AG04449 (cell line): ENCODE results near the gene PAH.

Source experiments
- CTCF ChIA-PET: fragments of 350-600 bp; formaldehyde crosslinking; extraction: SDS; loops from one replicate; lab custom pipeline; 2021; ENCODE audit warnings: antibody characterized with exemption; lab: Yijun Ruan, JAX
- POLR2A ChIA-PET: fragments of 400-600, 350-600 bp; formaldehyde crosslinking; extraction: SDS; loops from one replicate; lab custom pipeline; 2020; ENCODE audit warnings: antibody characterized with exemption, inconsistent platforms; lab: Yijun Ruan, JAX
- DNase-seq: peaks from one replicate; pipeline ENCODE4 v3.0.0-alpha.2; 2010; ENCODE audit warnings: low read depth, low spot score
- H3K4me3 ChIP-seq: 2 replicates; pipeline ENCODE4 v1.5.1; 2011; ENCODE audit warnings: low read depth, mild to moderate bottlenecking, control low read depth, low read length
- TF ChIP-seq, protein P1 (sequence below): IDR thresholded peaks from one replicate; pipeline ENCODE4 v1.5.1; 2011; ENCODE audit warnings: mild to moderate bottlenecking, moderate library complexity, low read length, control low read depth, inconsistent platforms; ENCODE audit not compliant: insufficient read depth; ENCODE audit errors: missing control alignments

The PAH gene

DNA sequence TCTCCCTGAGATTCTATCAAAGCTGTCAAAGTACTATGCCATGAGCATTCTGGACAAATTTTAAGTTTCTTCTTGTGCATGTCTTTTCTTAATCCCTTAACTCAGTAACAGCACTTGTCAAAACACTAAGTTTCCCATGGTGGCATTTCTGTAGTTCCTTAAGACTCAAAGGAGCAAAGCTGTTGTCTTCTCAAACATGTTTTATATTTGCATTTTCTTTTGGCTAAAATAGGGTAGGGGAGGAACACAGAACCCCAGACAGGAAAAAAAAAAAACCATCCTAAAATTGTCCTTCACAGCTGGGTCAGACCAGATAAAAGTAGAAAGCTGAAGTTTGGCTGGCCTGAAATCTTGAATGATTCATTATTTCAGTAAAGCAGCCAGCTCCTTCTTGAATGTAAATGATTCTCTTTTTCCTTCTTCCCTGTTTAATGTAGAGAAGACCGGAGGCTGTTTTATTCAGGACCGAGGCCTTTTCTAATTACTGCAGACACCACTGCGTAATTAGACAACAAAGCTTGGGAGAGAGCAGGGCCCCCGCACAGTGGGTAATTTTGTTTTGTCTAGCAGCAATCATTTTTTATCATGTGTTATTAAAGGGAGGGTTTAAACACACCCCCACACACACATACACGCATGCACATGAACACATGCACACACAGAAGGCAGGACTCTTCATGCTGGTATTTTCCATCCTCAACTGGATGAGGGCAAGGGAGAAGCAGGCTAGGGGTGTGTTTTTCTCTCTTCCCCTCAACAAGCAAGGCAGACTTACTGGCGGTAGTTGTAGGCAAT, 51.0 kb downstream of the PAH start:
- H3K4me3 ChIP-seq: no peak overlapping the region
- POLR2A ChIA-PET: no interaction called here
- DNase-seq: no peak
- TF ChIP-seq, protein P1, sequence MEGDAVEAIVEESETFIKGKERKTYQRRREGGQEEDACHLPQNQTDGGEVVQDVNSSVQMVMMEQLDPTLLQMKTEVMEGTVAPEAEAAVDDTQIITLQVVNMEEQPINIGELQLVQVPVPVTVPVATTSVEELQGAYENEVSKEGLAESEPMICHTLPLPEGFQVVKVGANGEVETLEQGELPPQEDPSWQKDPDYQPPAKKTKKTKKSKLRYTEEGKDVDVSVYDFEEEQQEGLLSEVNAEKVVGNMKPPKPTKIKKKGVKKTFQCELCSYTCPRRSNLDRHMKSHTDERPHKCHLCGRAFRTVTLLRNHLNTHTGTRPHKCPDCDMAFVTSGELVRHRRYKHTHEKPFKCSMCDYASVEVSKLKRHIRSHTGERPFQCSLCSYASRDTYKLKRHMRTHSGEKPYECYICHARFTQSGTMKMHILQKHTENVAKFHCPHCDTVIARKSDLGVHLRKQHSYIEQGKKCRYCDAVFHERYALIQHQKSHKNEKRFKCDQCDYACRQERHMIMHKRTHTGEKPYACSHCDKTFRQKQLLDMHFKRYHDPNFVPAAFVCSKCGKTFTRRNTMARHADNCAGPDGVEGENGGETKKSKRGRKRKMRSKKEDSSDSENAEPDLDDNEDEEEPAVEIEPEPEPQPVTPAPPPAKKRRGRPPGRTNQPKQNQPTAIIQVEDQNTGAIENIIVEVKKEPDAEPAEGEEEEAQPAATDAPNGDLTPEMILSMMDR: no peak
- CTCF ChIA-PET: interaction anchor here (1.2 to 2.4 kb wide), 2 partner anchors 17 to 683 kb away, joined by 3 to 7 read pairs; no protein-coding TSS in a partner anchor

DNA sequence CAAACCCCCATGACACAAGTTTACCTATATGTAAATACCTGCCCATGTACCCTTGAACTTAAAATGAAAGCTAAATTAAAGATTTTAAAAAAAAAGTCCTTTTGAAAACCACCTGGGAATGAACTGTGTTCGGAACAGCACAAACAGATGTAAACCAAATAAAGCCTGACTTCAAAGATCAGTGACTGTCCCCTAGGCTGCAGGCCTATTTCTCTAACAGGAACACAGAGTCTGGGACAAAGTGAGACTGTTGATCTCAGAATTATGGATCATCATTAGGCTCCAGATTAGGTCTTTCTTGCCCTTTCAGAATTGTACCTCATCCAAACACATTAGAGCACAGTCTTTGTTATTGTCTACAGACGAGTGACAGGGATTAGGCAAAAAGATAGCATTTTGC, 54.6 kb downstream of the PAH start:
- no peak for DNase-seq
- POLR2A ChIA-PET: no interaction called here
- TF ChIP-seq, protein P1: no peak
- CTCF ChIA-PET: no interaction called here
- H3K4me3 ChIP-seq: no peak overlapping the region

DNA sequence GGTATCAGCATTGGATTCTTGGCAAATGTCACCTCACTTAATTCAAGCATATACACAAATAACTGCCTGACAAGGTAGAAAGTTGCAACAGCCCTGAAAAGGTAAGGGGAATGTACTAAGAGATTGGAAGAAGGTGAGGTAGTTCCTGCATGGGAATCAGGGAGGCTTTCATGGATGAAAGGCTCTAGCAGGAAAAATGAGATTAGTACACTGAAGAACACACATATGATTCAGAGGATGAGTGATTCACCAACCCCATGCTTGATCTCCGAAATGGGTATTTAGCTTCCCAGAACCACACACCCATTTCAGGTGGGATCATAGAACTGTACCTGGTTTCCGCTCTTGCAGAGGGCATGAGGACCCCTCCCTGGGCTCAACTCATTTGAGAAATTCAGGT, 65.8 kb downstream of the PAH start:
- TF ChIP-seq, protein P1: no peak
- no peak for DNase-seq
- ChIA-PET CTCF (no interaction called here), POLR2A (no interaction called here)
- no peak overlapping the region for H3K4me3 ChIP-seq

DNA sequence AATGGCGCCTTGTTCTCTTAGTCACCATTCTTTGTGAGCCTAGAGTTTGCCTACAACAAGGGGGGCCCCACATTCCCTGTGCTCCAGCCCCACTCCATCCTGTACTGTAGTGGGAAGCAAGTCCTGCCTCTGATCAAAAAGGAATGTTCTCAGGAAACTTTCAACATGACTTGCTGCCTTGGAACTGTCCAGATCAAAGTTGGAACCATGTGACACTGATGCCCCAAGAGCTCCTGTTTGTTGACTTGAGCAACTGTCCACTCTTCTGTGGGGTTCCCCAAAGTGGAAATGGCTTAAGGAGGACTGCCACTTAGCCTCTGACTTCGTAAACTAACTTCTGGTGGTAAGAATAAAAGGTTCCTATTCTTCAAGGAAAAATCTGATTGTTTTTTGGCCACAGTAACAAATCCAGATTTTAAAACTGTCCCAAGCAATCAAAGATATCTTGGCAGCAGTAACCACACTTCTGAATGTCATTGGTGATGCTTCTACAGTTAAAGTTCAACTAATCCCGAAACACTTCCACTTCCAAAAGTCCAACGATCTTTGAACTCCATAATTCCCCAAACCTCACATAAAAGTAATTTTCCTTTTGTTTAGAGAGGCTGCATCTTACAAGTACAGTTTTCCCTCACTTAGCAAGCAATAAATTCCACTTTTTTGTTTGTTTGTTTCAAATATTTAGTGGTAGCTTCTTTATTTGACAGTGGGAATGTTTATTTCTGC, 67.2 kb downstream of the PAH start:
- ChIA-PET POLR2A (no interaction called here), CTCF (no interaction called here)
- H3K4me3 ChIP-seq: no peak overlapping the region
- TF ChIP-seq, protein P1: no peak
- DNase-seq: no peak

DNA sequence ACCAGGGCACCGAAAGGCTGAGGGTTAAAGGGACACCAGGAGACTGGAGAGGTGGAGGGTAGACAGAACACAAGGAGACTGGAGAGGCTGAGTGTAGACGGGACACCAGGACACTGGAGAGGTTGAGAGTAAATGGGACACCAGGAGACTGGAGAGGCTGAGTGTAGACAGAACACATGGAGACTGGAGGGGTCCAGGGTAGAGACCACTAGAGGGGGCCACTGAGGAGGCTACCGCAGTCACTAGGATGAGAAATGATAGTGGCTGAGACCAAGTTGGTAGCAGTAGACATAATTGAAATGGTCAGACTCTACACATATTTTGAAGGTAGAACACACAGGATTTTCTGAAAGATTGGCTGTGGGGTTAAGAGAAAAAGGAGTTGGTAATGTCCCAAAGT, 68.2 kb downstream of the PAH start:
- POLR2A ChIA-PET: no interaction called here
- H3K4me3 ChIP-seq: no peak overlapping the region
- no peak for DNase-seq
- CTCF ChIA-PET: no interaction called here
- TF ChIP-seq, protein P1: no peak

DNA sequence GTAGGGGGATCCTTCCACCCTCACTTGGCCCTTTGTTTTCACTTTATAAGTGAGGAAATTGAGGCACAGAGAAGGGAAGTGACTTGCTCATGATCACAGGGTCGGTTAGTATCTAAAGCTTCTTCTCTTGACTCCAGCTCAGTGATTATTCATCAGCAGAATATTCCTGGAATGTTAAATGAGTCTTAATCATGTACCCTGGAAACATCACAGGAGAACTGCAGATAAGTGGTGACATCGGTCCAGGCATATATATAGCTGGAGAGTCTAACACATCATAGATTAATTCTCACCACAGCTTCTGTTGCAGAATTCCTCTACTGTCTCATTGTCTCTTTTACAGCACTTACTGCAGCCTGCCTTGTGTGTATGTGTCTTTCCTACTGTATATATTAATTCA, 69.9 kb downstream of the PAH start:
- no peak for DNase-seq
- CTCF ChIA-PET: no interaction called here
- TF ChIP-seq, protein P1: no peak
- POLR2A ChIA-PET: no interaction called here
- no peak overlapping the region for H3K4me3 ChIP-seq
